Measurements from ENCODE around the gene CDK7. TPM values are rescaled to one million over a fixed set of nuclear protein-coding genes. Genes with fewer than 3 reads are reported as not detected.
"Not testable (repeated sequence)": the region's sequence is repeated elsewhere in the genome, so short reads cannot be mapped to it uniquely, and the experiment has no call there.

The CDK7 gene
- polyA plus RNA-seq, 1 experiment = 44.9 TPM

DNA sequence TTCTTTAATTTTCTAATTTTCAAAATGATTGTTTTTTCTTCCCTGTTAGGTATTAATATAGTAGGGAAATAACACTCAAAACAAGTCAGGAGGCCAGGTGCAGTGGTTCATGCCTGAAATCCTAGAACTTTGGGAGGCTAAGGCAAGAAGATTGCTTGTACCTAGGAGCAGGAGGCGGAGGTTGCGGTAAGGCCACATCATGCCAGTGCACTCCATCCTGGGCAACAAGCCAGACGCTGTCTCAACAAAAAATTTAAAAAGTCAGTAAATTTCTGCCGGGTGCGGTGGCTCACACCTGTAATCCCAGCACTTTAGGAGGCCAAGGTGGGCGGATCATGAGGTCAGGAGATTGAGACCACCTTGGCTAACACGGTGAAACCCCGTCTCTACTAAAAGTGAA is 10.2 kb upstream of the CDK7 start:
- CTCF ChIA-PET = no interaction called here

DNA sequence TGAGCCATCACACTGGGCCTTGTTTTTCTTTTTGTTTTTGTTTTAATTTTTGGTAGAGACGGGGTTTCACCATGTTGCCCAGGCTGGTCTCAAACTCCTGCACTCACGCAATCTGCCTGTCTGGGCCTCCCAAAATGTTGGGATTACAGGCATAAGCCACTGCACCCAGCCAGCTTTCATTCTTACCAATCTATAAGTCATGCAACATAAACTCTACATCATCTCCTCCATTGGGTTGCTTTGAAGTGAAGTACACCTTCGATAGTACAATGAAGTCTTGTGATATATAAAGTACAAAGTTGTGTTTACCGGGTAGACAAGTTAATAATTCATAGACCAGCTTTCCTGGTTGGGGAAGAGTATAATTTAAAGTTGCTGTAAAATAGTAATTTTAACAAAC is 8.8 kb upstream of the CDK7 start:
- CTCF ChIA-PET = no interaction called here
- Histone ChIP-seq H3K36me3 (ENCODE audit: control insufficient read depth, insufficient read depth, low read length) (no peaks in the 10 kb centered on the region; the same call in 1 of the 2 replicates), H3K4me3 (ENCODE audit: low read depth, low read length) (no peak overlapping the region), H3K27me3 (ENCODE audit: control insufficient read depth, insufficient read depth, low read length) (no peaks in the 10 kb centered on the region)
- POLR2A ChIA-PET = no interaction called here
- TF ChIP-seq, protein P1, sequence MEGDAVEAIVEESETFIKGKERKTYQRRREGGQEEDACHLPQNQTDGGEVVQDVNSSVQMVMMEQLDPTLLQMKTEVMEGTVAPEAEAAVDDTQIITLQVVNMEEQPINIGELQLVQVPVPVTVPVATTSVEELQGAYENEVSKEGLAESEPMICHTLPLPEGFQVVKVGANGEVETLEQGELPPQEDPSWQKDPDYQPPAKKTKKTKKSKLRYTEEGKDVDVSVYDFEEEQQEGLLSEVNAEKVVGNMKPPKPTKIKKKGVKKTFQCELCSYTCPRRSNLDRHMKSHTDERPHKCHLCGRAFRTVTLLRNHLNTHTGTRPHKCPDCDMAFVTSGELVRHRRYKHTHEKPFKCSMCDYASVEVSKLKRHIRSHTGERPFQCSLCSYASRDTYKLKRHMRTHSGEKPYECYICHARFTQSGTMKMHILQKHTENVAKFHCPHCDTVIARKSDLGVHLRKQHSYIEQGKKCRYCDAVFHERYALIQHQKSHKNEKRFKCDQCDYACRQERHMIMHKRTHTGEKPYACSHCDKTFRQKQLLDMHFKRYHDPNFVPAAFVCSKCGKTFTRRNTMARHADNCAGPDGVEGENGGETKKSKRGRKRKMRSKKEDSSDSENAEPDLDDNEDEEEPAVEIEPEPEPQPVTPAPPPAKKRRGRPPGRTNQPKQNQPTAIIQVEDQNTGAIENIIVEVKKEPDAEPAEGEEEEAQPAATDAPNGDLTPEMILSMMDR (IDR thresholded peaks at IDR 0.05; ENCODE audit: insufficient read depth, low read depth, low read length) = no peak
- DNase-seq (ENCODE audit: low read depth) = no peak

More for the DNA sequence above, 10.2 kb upstream of the CDK7 start:
- POLR2A ChIA-PET = no interaction called here
- no peaks in the 10 kb centered on the region; the same call in 1 of the 2 replicates for H3K36me3 ChIP-seq (ENCODE audit: control insufficient read depth, insufficient read depth, low read length)
- H3K4me3 ChIP-seq (ENCODE audit: low read depth, low read length) = no peak overlapping the region
- H3K27me3 ChIP-seq (ENCODE audit: control insufficient read depth, insufficient read depth, low read length) = no peaks in the 10 kb centered on the region
- no peak for DNase-seq (ENCODE audit: low read depth)
- TF ChIP-seq, protein P1 (IDR thresholded peaks at IDR 0.05; ENCODE audit: insufficient read depth, low read depth, low read length) = no peak

DNA sequence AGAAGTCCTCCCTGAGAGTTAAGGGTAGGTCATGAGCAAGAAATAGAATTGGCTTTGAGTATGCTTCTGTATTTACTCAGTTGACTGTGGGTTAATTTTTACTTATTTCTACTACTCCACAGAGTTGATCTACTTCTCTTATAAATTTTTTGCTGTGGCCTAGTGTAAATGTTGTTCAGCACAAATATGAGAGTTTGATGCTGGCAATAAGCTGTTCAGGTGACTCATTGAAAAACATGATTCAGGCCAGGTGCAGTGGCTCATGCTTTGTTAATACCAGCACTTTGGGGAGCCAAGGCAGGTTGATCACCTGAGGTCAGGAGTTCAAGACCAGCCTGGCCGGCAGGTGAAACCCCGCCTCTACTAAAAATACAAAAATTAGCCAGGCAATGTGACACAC is 4.5 kb upstream of the CDK7 start:
- H3K27me3 ChIP-seq (ENCODE audit: control insufficient read depth, insufficient read depth, low read length) = no peaks in the 10 kb centered on the region
- CTCF ChIA-PET = no interaction called here
- TF ChIP-seq, protein P1 (IDR thresholded peaks at IDR 0.05; ENCODE audit: insufficient read depth, low read depth, low read length) = no peak
- H3K36me3 ChIP-seq (ENCODE audit: control insufficient read depth, insufficient read depth, low read length) = no peaks in the 10 kb centered on the region; the same call in 1 of the 2 replicates
- no peak for DNase-seq (ENCODE audit: low read depth)
- no peak overlapping the region for H3K4me3 ChIP-seq (ENCODE audit: low read depth, low read length)
- POLR2A ChIA-PET = no interaction called here

DNA sequence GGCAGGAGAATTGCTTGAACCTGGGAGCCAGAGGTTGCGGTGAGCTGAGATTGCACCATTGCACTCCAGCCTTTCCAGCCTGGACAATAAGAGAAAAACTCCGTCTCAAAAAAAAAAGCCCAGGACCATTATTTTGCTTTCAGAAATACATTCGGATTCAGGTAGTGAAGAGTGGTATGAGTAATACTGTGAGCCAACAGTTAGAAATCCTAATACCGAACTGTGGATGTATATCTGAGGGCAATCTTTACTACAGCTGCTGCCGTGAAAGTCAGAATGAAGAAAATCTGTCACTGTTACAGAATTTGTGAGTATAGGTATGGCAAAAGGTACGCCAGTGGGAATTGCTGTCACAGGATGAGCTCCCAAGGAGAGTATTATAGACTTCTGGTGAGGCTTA is 3.4 kb upstream of the CDK7 start:
- POLR2A ChIA-PET = no interaction called here

DNA sequence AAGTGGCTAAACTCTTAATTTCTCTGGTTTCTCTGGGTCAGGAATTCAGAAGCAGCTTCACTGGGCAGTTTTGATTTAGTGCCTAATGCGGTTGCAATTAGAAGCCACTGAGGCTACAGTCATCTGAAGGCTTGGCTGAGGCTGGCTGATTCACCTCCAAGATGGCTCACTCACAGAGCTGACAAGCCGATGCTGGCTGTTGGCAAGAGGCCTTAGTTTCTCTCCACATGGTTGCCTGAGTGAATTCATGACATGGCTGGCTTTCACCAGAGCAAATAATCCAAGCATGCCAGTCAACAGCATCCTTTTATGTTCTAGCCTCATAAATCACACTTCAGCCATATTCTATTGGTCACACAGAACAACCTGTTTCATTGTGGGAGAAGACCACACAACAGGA is 2.8 kb upstream of the CDK7 start:
- no peaks in the 10 kb centered on the region; the same call in 1 of the 2 replicates for H3K36me3 ChIP-seq (ENCODE audit: control insufficient read depth, insufficient read depth, low read length)
- ChIA-PET CTCF (no interaction called here), POLR2A (no interaction called here)
- no peak overlapping the region for H3K4me3 ChIP-seq (ENCODE audit: low read depth, low read length)
- DNase-seq (ENCODE audit: low read depth) = no peak
- TF ChIP-seq, protein P1 (IDR thresholded peaks at IDR 0.05; ENCODE audit: insufficient read depth, low read depth, low read length) = no peak
- no peaks in the 10 kb centered on the region for H3K27me3 ChIP-seq (ENCODE audit: control insufficient read depth, insufficient read depth, low read length)

More for the DNA sequence above, 3.4 kb upstream of the CDK7 start:
- Histone ChIP-seq H3K4me3 (ENCODE audit: low read depth, low read length) (no peak overlapping the region), H3K27me3 (ENCODE audit: control insufficient read depth, insufficient read depth, low read length) (no peaks in the 10 kb centered on the region), H3K36me3 (ENCODE audit: control insufficient read depth, insufficient read depth, low read length) (no peaks in the 10 kb centered on the region; the same call in 1 of the 2 replicates)
- CTCF ChIA-PET = no interaction called here
- DNase-seq (ENCODE audit: low read depth) = no peak
- TF ChIP-seq, protein P1 (IDR thresholded peaks at IDR 0.05; ENCODE audit: insufficient read depth, low read depth, low read length) = no peak

DNA sequence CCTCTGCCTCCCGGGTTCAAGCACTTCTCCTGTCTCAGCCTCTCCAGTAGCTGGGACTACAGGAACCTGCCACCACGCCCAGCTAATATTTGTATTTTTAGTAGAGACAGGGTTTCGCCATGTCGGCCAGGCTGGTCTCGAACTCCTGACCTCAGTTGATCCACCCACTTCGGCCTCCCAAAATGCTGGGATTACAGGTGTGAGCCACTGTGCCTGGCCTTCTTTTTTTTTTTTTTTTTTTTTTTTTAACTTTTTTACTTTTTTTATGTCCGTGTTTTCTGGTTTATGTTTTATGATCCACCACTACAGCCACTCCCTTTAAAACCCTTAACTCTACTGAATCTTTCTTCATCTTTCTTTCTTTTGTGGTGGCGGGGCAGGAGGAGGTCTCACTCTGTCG is 2.0 kb downstream of the CDK7 start:
- H3K27me3 ChIP-seq (ENCODE audit: control insufficient read depth, insufficient read depth, low read length); CTCF ChIA-PET; H3K36me3 ChIP-seq (ENCODE audit: control insufficient read depth, insufficient read depth, low read length); POLR2A ChIA-PET; H3K4me3 ChIP-seq (ENCODE audit: low read depth, low read length); DNase-seq (ENCODE audit: low read depth): not testable (repeated sequence)

Measured in BJ (cell line).